GM23338 (cell line): ENCODE results near the gene NDUFS7.

Source experiments
- CREB1 ChIP-seq: fragments of 250-450 bp; sonication (Bioruptor Pico); IDR thresholded peaks from 2 replicates; pipeline ENCODE4 v1.5.0; 2020; ENCODE audit warnings: low read depth, mild to moderate bottlenecking, moderate library complexity
- EZH2 ChIP-seq: fragments of 200-600 bp; sonication (generic); IDR thresholded peaks from one replicate; pipeline ENCODE4 v1.8.0; 2017; ENCODE audit warnings: antibody characterized with exemption, mild to moderate bottlenecking, low read depth; ENCODE audit not compliant: unreplicated experiment
- EZH2phosphoT487 ChIP-seq: fragments of 200-600 bp; sonication (generic); IDR thresholded peaks from one replicate; pipeline ENCODE4 v1.8.1; 2018; ENCODE audit warnings: antibody characterized with exemption; ENCODE audit not compliant: unreplicated experiment
- JUNB ChIP-seq: IDR thresholded peaks from one replicate; pipeline ENCODE4 v1.6.1; 2016; ENCODE audit warnings: antibody characterized with exemption; ENCODE audit not compliant: unreplicated experiment
- POLR2AphosphoS5 ChIP-seq: IDR thresholded peaks from 2 replicates; pipeline ENCODE4 v1.6.1; 2016; ENCODE audit warnings: antibody characterized with exemption, low read depth
- TF ChIP-seq, protein P1 (sequence below), 2 experiments: fragments of 200-600 bp in 1 of 2; sonication (generic) in 1 of 2; conservative IDR thresholded peaks; 2 replicates each; pipeline versions ENCODE4 v1.5.1 to v1.6.1; 2016 to 2017; ENCODE audit warnings: antibody characterized with exemption in 2 of 2, low read depth in 2 of 2, mild to moderate bottlenecking in 2 of 2, moderate library complexity in 1 of 2
- TF ChIP-seq, protein P2 (sequence below): fragments of 250-450 bp; sonication (Bioruptor Pico); IDR thresholded peaks from 2 replicates; pipeline ENCODE4 v1.5.0; 2020; ENCODE audit warnings: mild to moderate bottlenecking, moderate library complexity
- TF ChIP-seq, protein P3 (sequence below): IDR thresholded peaks from one replicate; pipeline ENCODE4 v1.6.1; 2018; ENCODE audit warnings: antibody characterized with exemption; ENCODE audit not compliant: unreplicated experiment
- TF ChIP-seq, protein P4 (sequence below): IDR thresholded peaks from 2 replicates; pipeline ENCODE4 v1.6.1; 2016; ENCODE audit warnings: antibody characterized with exemption

DNA sequence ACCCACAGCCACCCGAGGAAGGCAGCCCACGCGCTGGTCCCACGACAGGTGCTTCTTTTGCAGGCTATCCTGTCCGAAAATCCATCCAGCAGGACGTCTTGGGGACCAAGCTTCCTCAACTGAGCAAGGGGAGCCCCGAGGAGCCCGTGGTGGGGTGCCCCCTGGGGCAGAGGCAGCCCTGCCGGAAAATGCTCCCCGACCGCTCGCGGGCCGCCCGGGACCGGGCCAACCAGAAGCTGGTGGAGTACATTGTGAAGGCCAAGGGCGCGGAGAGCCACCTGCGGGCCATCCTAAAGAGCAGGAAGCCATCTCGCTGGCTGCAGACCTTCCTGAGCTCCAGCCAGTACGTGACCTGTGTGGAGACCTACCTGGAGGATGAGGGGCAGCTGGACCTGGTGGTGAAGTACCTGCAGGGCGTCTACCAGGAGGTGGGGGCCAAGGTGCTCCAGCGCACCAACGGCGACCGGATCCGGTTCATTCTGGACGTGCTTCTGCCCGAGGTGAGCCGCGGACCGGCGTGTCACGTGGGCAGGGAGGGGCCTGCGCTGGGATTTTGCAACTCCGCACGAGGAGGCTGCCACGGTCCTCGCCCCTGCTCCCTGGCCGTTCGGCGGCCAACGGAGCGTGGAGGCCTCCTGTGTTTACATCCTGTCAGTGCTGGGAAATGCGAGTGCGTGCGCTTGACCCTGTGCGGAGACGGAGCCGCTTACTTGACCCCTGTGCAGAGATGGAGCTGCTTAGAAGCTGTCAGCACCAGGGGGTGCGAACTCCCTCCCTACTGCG, 12.9 kb upstream of the NDUFS7 start:
- TF ChIP-seq, protein P1, sequence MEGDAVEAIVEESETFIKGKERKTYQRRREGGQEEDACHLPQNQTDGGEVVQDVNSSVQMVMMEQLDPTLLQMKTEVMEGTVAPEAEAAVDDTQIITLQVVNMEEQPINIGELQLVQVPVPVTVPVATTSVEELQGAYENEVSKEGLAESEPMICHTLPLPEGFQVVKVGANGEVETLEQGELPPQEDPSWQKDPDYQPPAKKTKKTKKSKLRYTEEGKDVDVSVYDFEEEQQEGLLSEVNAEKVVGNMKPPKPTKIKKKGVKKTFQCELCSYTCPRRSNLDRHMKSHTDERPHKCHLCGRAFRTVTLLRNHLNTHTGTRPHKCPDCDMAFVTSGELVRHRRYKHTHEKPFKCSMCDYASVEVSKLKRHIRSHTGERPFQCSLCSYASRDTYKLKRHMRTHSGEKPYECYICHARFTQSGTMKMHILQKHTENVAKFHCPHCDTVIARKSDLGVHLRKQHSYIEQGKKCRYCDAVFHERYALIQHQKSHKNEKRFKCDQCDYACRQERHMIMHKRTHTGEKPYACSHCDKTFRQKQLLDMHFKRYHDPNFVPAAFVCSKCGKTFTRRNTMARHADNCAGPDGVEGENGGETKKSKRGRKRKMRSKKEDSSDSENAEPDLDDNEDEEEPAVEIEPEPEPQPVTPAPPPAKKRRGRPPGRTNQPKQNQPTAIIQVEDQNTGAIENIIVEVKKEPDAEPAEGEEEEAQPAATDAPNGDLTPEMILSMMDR (conservative IDR thresholded peaks at IDR 0.05; ENCODE audit: low read depth in 2 of 2): no peak
- TF ChIP-seq POLR2AphosphoS5 (no peak), EZH2phosphoT487 (no peak), JUNB (no peak), EZH2 (no peak), CREB1 (CRISPR knock-in tag) (no peak)
- TF ChIP-seq, protein P2, sequence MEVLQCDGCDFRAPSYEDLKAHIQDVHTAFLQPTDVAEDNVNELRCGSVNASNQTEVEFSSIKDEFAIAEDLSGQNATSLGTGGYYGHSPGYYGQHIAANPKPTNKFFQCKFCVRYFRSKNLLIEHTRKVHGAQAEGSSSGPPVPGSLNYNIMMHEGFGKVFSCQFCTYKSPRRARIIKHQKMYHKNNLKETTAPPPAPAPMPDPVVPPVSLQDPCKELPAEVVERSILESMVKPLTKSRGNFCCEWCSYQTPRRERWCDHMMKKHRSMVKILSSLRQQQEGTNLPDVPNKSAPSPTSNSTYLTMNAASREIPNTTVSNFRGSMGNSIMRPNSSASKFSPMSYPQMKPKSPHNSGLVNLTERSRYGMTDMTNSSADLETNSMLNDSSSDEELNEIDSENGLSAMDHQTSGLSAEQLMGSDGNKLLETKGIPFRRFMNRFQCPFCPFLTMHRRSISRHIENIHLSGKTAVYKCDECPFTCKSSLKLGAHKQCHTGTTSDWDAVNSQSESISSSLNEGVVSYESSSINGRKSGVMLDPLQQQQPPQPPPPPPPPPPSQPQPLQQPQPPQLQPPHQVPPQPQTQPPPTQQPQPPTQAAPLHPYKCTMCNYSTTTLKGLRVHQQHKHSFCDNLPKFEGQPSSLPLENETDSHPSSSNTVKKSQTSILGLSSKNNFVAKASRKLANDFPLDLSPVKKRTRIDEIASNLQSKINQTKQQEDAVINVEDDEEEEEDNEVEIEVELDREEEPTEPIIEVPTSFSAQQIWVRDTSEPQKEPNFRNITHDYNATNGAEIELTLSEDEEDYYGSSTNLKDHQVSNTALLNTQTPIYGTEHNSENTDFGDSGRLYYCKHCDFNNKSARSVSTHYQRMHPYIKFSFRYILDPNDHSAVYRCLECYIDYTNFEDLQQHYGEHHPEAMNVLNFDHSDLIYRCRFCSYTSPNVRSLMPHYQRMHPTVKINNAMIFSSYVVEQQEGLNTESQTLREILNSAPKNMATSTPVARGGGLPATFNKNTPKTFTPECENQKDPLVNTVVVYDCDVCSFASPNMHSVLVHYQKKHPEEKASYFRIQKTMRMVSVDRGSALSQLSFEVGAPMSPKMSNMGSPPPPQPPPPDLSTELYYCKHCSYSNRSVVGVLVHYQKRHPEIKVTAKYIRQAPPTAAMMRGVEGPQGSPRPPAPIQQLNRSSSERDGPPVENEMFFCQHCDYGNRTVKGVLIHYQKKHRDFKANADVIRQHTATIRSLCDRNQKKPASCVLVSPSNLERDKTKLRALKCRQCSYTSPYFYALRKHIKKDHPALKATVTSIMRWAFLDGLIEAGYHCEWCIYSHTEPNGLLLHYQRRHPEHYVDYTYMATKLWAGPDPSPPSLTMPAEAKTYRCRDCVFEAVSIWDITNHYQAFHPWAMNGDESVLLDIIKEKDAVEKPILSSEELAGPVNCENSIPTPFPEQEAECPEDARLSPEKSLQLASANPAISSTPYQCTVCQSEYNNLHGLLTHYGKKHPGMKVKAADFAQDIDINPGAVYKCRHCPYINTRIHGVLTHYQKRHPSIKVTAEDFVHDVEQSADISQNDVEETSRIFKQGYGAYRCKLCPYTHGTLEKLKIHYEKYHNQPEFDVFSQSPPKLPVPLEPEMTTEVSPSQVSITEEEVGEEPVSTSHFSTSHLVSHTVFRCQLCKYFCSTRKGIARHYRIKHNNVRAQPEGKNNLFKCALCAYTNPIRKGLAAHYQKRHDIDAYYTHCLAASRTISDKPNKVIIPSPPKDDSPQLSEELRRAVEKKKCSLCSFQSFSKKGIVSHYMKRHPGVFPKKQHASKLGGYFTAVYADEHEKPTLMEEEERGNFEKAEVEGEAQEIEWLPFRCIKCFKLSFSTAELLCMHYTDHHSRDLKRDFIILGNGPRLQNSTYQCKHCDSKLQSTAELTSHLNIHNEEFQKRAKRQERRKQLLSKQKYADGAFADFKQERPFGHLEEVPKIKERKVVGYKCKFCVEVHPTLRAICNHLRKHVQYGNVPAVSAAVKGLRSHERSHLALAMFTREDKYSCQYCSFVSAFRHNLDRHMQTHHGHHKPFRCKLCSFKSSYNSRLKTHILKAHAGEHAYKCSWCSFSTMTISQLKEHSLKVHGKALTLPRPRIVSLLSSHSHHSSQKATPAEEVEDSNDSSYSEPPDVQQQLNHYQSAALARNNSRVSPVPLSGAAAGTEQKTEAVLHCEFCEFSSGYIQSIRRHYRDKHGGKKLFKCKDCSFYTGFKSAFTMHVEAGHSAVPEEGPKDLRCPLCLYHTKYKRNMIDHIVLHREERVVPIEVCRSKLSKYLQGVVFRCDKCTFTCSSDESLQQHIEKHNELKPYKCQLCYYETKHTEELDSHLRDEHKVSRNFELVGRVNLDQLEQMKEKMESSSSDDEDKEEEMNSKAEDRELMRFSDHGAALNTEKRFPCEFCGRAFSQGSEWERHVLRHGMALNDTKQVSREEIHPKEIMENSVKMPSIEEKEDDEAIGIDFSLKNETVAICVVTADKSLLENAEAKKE: no peak
- TF ChIP-seq, protein P3, sequence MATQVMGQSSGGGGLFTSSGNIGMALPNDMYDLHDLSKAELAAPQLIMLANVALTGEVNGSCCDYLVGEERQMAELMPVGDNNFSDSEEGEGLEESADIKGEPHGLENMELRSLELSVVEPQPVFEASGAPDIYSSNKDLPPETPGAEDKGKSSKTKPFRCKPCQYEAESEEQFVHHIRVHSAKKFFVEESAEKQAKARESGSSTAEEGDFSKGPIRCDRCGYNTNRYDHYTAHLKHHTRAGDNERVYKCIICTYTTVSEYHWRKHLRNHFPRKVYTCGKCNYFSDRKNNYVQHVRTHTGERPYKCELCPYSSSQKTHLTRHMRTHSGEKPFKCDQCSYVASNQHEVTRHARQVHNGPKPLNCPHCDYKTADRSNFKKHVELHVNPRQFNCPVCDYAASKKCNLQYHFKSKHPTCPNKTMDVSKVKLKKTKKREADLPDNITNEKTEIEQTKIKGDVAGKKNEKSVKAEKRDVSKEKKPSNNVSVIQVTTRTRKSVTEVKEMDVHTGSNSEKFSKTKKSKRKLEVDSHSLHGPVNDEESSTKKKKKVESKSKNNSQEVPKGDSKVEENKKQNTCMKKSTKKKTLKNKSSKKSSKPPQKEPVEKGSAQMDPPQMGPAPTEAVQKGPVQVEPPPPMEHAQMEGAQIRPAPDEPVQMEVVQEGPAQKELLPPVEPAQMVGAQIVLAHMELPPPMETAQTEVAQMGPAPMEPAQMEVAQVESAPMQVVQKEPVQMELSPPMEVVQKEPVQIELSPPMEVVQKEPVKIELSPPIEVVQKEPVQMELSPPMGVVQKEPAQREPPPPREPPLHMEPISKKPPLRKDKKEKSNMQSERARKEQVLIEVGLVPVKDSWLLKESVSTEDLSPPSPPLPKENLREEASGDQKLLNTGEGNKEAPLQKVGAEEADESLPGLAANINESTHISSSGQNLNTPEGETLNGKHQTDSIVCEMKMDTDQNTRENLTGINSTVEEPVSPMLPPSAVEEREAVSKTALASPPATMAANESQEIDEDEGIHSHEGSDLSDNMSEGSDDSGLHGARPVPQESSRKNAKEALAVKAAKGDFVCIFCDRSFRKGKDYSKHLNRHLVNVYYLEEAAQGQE: no peak
- TF ChIP-seq, protein P4, sequence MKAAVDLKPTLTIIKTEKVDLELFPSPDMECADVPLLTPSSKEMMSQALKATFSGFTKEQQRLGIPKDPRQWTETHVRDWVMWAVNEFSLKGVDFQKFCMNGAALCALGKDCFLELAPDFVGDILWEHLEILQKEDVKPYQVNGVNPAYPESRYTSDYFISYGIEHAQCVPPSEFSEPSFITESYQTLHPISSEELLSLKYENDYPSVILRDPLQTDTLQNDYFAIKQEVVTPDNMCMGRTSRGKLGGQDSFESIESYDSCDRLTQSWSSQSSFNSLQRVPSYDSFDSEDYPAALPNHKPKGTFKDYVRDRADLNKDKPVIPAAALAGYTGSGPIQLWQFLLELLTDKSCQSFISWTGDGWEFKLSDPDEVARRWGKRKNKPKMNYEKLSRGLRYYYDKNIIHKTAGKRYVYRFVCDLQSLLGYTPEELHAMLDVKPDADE: no peak
